Nephron progenitor cell (in vitro differentiated cells): ENCODE measurements around the gene KIFC1.

ENCODE experiments used
- DNase-seq: peaks from one replicate; pipeline ENCODE4 v3.0.0; 2021
- H3K27ac Mint-ChIP-seq: 2 replicates; pipeline ENCODE4 v1.8.0; 2021; ENCODE audit warnings: mild to moderate bottlenecking, moderate library complexity, mixed read lengths
- H3K27me3 Mint-ChIP-seq: 2 replicates; pipeline ENCODE4 v1.8.0; 2021; ENCODE audit warnings: mild to moderate bottlenecking, low read depth, mixed read lengths; ENCODE audit not compliant: poor library complexity
- H3K36me3 Mint-ChIP-seq: 2 replicates; pipeline ENCODE4 v1.8.0; 2021; ENCODE audit warnings: low read depth, mixed read lengths
- H3K4me1 Mint-ChIP-seq: 2 replicates; pipeline ENCODE4 v1.8.0; 2021; ENCODE audit warnings: mixed read lengths
- H3K4me3 Mint-ChIP-seq: 2 replicates; pipeline ENCODE4 v1.8.0; 2021; ENCODE audit warnings: mild to moderate bottlenecking, moderate library complexity, mixed read lengths
- H3K9me3 Mint-ChIP-seq: 2 replicates; pipeline ENCODE4 v1.8.0; 2021; ENCODE audit warnings: mild to moderate bottlenecking, moderate library complexity, mixed read lengths
- TF ChIP-seq, protein P1 (sequence below): fragments of 200-600 bp; sonication (generic); IDR thresholded peaks from 2 replicates; pipeline ENCODE4 v1.5.0; 2021; ENCODE audit warnings: antibody characterized with exemption

Gene KIFC1

GRCh38 chr6:33430334-33430733 is 38.7 kb downstream of the KIFC1 start:
- peak overlapping the region; percentile 55 for H3K27ac Mint-ChIP-seq
- peaks cover 84% of the 10 kb centered on the region for H3K4me1 Mint-ChIP-seq
- H3K36me3 Mint-ChIP-seq: peaks cover 4% of the 10 kb centered on the region
- H3K27me3 Mint-ChIP-seq: no peaks in the 10 kb centered on the region
- TF ChIP-seq, protein P1, sequence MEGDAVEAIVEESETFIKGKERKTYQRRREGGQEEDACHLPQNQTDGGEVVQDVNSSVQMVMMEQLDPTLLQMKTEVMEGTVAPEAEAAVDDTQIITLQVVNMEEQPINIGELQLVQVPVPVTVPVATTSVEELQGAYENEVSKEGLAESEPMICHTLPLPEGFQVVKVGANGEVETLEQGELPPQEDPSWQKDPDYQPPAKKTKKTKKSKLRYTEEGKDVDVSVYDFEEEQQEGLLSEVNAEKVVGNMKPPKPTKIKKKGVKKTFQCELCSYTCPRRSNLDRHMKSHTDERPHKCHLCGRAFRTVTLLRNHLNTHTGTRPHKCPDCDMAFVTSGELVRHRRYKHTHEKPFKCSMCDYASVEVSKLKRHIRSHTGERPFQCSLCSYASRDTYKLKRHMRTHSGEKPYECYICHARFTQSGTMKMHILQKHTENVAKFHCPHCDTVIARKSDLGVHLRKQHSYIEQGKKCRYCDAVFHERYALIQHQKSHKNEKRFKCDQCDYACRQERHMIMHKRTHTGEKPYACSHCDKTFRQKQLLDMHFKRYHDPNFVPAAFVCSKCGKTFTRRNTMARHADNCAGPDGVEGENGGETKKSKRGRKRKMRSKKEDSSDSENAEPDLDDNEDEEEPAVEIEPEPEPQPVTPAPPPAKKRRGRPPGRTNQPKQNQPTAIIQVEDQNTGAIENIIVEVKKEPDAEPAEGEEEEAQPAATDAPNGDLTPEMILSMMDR: no peak
- no peaks in the 10 kb centered on the region for H3K9me3 Mint-ChIP-seq
- DNase-seq: no peak
- peak overlapping the region; percentile 75 for H3K4me3 Mint-ChIP-seq

GRCh38 chr6:33430991-33431879 is 39.6 kb downstream of the KIFC1 start:
- peak overlapping the region; percentile 78 for H3K27ac Mint-ChIP-seq
- peak overlapping the region; percentile 75 for H3K4me3 Mint-ChIP-seq
- peaks cover 83% of the 10 kb centered on the region for H3K4me1 Mint-ChIP-seq
- H3K27me3 Mint-ChIP-seq: no peaks in the 10 kb centered on the region
- H3K36me3 Mint-ChIP-seq: peaks cover 13% of the 10 kb centered on the region
- DNase-seq: peak; percentile 81
- TF ChIP-seq, protein P1: no peak
- no peaks in the 10 kb centered on the region for H3K9me3 Mint-ChIP-seq

DNA sequence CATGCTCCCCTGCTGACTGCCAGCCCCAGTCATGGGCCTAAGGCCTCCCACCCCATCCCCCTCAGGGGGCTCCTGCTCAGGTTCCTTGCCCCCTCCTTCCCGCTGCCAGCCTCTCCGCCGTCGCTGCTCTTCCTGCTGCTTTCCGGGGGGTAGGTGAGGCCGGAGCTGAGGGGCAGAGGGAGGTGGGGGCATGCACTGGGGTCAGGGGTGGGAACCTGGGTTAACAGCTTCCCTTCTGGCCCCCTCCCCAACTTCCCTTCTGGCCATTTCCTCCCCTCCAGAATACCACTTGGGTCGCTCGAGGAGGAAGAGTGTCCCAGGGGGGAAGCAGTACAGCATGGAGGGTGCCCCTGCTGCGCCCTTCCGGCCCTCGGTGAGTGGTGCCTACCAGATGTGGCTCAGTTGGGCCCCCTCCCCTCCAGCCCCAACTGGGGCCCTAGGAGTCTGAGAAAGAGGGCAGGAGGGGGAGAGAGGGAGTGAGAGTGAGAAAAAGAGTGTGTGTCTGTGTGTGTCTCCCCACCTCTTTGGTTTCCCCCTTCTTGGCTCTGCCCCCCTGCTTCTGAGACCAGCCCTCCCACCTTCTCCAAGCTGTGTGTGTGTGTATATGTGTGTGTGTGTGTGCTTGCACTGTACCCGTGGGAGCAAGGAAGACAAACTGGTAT is 40.4 kb downstream of the KIFC1 start:
- TF ChIP-seq, protein P1: no peak
- peak overlapping the region; percentile 75 for H3K4me3 Mint-ChIP-seq
- peaks cover 75% of the 10 kb centered on the region for H3K4me1 Mint-ChIP-seq
- no peaks in the 10 kb centered on the region for H3K27me3 Mint-ChIP-seq
- H3K9me3 Mint-ChIP-seq: no peaks in the 10 kb centered on the region
- H3K36me3 Mint-ChIP-seq: peaks cover 21% of the 10 kb centered on the region
- no peak for DNase-seq
- peak overlapping the region; percentile 77 for H3K27ac Mint-ChIP-seq

- Mint-ChIP-seq H3K27me3 (no peaks in the 10 kb centered on the region), H3K4me1 (peaks cover 70% of the 10 kb centered on the region), H3K9me3 (no peaks in the 10 kb centered on the region), H3K36me3 (peaks cover 26% of the 10 kb centered on the region), H3K4me3 (peak overlapping the region; percentile 75), H3K27ac (peak overlapping the region; percentile 81)
- no peak for DNase-seq
- TF ChIP-seq, protein P1: no peak
These were observed 40.9 kb downstream of the KIFC1 start for GRCh38 chr6:33432546-33432945.

GRCh38 chr6:33433001-33433543 is 41.4 kb downstream of the KIFC1 start:
- peak overlapping the region; percentile 75 for H3K4me3 Mint-ChIP-seq
- peak overlapping the region; percentile 81 for H3K27ac Mint-ChIP-seq
- TF ChIP-seq, protein P1: no peak
- H3K9me3 Mint-ChIP-seq: no peaks in the 10 kb centered on the region
- H3K36me3 Mint-ChIP-seq: peaks cover 30% of the 10 kb centered on the region
- no peaks in the 10 kb centered on the region for H3K27me3 Mint-ChIP-seq
- DNase-seq: no peak
- H3K4me1 Mint-ChIP-seq: peaks cover 69% of the 10 kb centered on the region
